ENCODE measurements around the gene PLA2G4E.

GRCh38 chr15:42027521-42027920, 6.7 kb upstream of the PLA2G4E start:
- TF ChIP-seq CTCF (IDR thresholded peaks at IDR 0.05) (no peak), EP300 (IDR thresholded peaks at IDR 0.05) (no peak), POLR2A (IDR thresholded peaks at IDR 0.05) (no peak)
